Common myeloid progenitor, CD34-positive (primary cell): ENCODE measurements around the gene PLCH1.
A peak's percentile ranks its signal among the peaks of the same experiment; 100 is the strongest.

Experiments used
- CTCF ChIA-PET: fragments of 350-600 bp; sonication (Branson Sonifier 250); formaldehyde crosslinking; loops from one replicate; lab custom pipeline; 2021; ENCODE audit warnings: antibody characterized with exemption; lab: Charles Lee
- POLR2A ChIA-PET: fragments of 350-600 bp; sonication (Branson Sonifier 250); formaldehyde crosslinking; loops from one replicate; lab custom pipeline; 2021; ENCODE audit warnings: antibody characterized with exemption; lab: Charles Lee
- DNase-seq, 3 donors: peaks; one replicate each; pipeline versions ENCODE4 v3.0.0 to v3.0.0-alpha.2; 2013
- H3K27ac ChIP-seq, 2 experiments: 1 replicate in 1 of 2; 2 replicates in 1 of 2; pipeline ENCODE4 v1.7.0; 2013; ENCODE audit warnings: inconsistent platforms in 2 of 2, low read length in 2 of 2, mild to moderate bottlenecking in 2 of 2, low read depth in 1 of 2, moderate library complexity in 1 of 2; ENCODE audit not compliant: severe bottlenecking in 2 of 2, insufficient read depth in 1 of 2, poor library complexity in 1 of 2
- H3K27me3 ChIP-seq, 5 experiments: replicated peaks in 2 of 5; 1 replicate in 3 of 5; 2 replicates in 2 of 5; pipeline versions ENCODE4 v1.6.1 to v1.7.0; 2013; ENCODE audit warnings: low read length in 4 of 5, mild to moderate bottlenecking in 2 of 5, moderate library complexity in 2 of 5, inconsistent platforms in 1 of 5; ENCODE audit not compliant: insufficient read depth in 5 of 5, control insufficient read depth in 4 of 5
- H3K36me3 ChIP-seq, 4 experiments: 1 replicate in 2 of 4; 2 replicates in 2 of 4; pipeline versions ENCODE4 v1.6.1 to v1.7.0; 2013; ENCODE audit warnings: low read length in 3 of 4, control low read depth in 1 of 4, mild to moderate bottlenecking in 1 of 4; ENCODE audit not compliant: control insufficient read depth in 4 of 4, insufficient read depth in 4 of 4
- H3K4me1 ChIP-seq, 4 experiments: 1 replicate in 3 of 4; 2 replicates in 1 of 4; pipeline versions ENCODE4 v1.6.1 to v1.7.1; 2013; ENCODE audit warnings: low read length in 3 of 4, mild to moderate bottlenecking in 3 of 4, control low read depth in 1 of 4, inconsistent platforms in 1 of 4, moderate library complexity in 1 of 4; ENCODE audit not compliant: control insufficient read depth in 4 of 4, insufficient read depth in 4 of 4; ENCODE audit errors: control extremely low read depth in 1 of 4
- H3K4me3 ChIP-seq, 7 experiments: 1 replicate in 4 of 7; 2 replicates in 3 of 7; pipeline versions ENCODE4 v1.5.1 to v1.7.0; 2013; ENCODE audit warnings: mild to moderate bottlenecking in 7 of 7, low read length in 6 of 7, moderate library complexity in 6 of 7, inconsistent platforms in 2 of 7, low read depth in 2 of 7, control low read depth in 1 of 7; ENCODE audit not compliant: insufficient read depth in 4 of 7, control insufficient read depth in 1 of 7; ENCODE audit errors: extremely low read depth in 1 of 7
- H3K9me3 ChIP-seq, 5 experiments: 1 replicate in 4 of 5; 2 replicates in 1 of 5; pipeline versions ENCODE4 v1.6.1 to v1.7.1; 2013; ENCODE audit warnings: low read length in 4 of 5, mild to moderate bottlenecking in 2 of 5, inconsistent platforms in 1 of 5, low read depth in 1 of 5, moderate library complexity in 1 of 5; ENCODE audit not compliant: control insufficient read depth in 4 of 5, insufficient read depth in 2 of 5; ENCODE audit errors: control extremely low read depth in 1 of 5
- WGBS: methylation state at CpG from one replicate; pipeline ENCODE4 v1.1.5; 2013; ENCODE audit not compliant: insufficient coverage; 5-methylcytosine and 5-hydroxymethylcytosine counted together

Gene PLCH1

GRCh38 chr3:155329513-155330048 is 415.3 kb downstream of the PLCH1 start:
- POLR2A ChIA-PET, result no interaction called here

GRCh38 chr3:155327871-155328270 is 417.0 kb downstream of the PLCH1 start:
- Histone ChIP-seq H3K4me3 (no peak overlapping the region), H3K36me3 (no peaks in the 10 kb centered on the region), H3K9me3 (no peaks in the 10 kb centered on the region), H3K27me3 (no peaks in the 10 kb centered on the region), H3K4me1 (peaks cover 7 to 42% (median 23%) of the 10 kb centered on the region in 4 experiments), H3K27ac (no peak overlapping the region)
- CTCF ChIA-PET, result no interaction called here
- POLR2A ChIA-PET, result no interaction called here
- no peak for DNase-seq
- WGBS, result 100% methylated on average over 1 of the region's 2 CpGs

More at GRCh38 chr3:155329513-155330048, 415.3 kb downstream of the PLCH1 start:
- Histone ChIP-seq H3K36me3 (no peaks in the 10 kb centered on the region), H3K4me1 (peaks cover 17 to 58% (median 36%) of the 10 kb centered on the region in 4 experiments), H3K27me3 (no peaks in the 10 kb centered on the region), H3K9me3 (no peaks in the 10 kb centered on the region), H3K4me3 (no peak overlapping the region), H3K27ac (no peak overlapping the region)
- DNase-seq, result no peak
- CTCF ChIA-PET, result no interaction called here
- WGBS, result 96% methylated on average over 6 of the region's 6 CpGs

DNA sequence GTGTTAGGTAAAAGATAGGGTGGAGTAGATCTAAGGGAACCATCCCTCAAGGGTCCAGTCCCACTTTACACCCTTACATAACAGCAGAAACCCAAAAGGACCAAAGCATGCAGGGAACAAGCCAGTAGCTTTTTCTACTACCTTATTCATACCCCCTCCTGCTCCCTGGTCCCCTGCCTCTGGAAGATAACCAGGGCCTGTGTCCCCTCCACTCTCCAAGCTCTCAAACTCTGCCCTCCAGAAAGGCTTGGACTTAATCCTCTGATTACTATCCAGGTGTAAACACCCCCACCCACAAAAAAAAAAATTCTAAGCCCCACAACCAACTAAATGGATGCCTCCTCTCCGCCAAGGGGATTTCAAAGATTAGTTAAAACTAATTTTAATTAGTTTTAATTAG is 417.4 kb downstream of the PLCH1 start:
- Histone ChIP-seq H3K4me1 (peaks cover 4 to 38% (median 20%) of the 10 kb centered on the region in 4 experiments), H3K27me3 (no peaks in the 10 kb centered on the region), H3K9me3 (no peaks in the 10 kb centered on the region), H3K36me3 (no peaks in the 10 kb centered on the region), H3K27ac (no peak overlapping the region), H3K4me3 (no peak overlapping the region)
- no CpG with 5 or more reads among the region's 1 CpG for WGBS
- CTCF ChIA-PET, result interaction anchor here (1.9 kb wide), 1 partner anchor 374 kb away, joined by 4 read pairs; no protein-coding TSS in a partner anchor
- POLR2A ChIA-PET, result no interaction called here
- DNase-seq, result no peak

DNA sequence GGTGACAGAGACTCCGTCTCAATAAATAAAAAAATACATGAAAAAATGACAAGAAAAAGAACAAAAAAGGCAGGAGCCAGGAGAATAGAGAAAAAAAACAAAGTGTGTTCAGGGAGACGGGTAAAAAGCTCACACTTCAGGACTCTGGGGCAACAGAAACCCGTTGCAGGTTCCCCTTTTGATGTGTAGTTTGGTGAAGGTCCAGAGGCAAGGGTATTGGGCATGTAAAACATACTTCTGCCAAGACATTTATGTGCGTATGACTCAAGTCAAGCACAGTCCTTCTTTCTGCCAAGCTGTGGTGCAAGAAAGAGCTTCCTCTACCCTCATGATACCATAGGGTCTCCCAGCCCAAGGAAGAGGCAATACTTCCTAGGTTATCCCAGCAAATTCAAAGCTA is 418.0 kb downstream of the PLCH1 start:
- Histone ChIP-seq H3K36me3 (no peaks in the 10 kb centered on the region), H3K27me3 (no peaks in the 10 kb centered on the region), H3K27ac (no peak overlapping the region), H3K9me3 (no peaks in the 10 kb centered on the region), H3K4me3 (no peak overlapping the region), H3K4me1 (peaks cover 4 to 34% (median 19%) of the 10 kb centered on the region in 4 experiments)
- ChIA-PET POLR2A (no interaction called here), CTCF (interaction anchor here (1.2 to 1.9 kb wide), 2 partner anchors 9 to 374 kb away, joined by 3 to 4 read pairs; no protein-coding TSS in a partner anchor)
- WGBS, result 65% methylated on average over 3 of the region's 4 CpGs
- DNase-seq, result peak in 2 of 3 donors; percentile 69 to 78

GRCh38 chr3:155326244-155326643 is 418.6 kb downstream of the PLCH1 start:
- CTCF ChIA-PET, result interaction anchor here (0.7 to 1.9 kb wide), 3 partner anchors 10 to 569 kb away, joined by 3 to 4 read pairs (median 3); no protein-coding TSS in a partner anchor
- no peaks in the 10 kb centered on the region for H3K9me3 ChIP-seq
- H3K4me3 ChIP-seq, result no peak overlapping the region
- peaks cover 4 to 34% (median 19%) of the 10 kb centered on the region in 4 experiments for H3K4me1 ChIP-seq
- 41% methylated on average over 4 of the region's 5 CpGs for WGBS
- POLR2A ChIA-PET, result no interaction called here
- H3K27ac ChIP-seq, result no peak overlapping the region
- DNase-seq, result peak in 2 of 3 donors; percentile 39 to 55
- H3K36me3 ChIP-seq, result no peaks in the 10 kb centered on the region
- no peaks in the 10 kb centered on the region for H3K27me3 ChIP-seq
